ENCODE measurements around the gene CCDC116.

Gene CCDC116

GRCh38 chr22:21682385-21683175, 50.0 kb downstream of the CCDC116 start:
- DNase-seq: no peak

- no peak for DNase-seq
These were observed 50.8 kb downstream of the CCDC116 start for GRCh38 chr22:21683401-21683811.

- no peak for DNase-seq
These were observed 52.1 kb downstream of the CCDC116 start for GRCh38 chr22:21684492-21685163.

GRCh38 chr22:21685164-21685513, 52.6 kb downstream of the CCDC116 start:
- no peak for DNase-seq

GRCh38 chr22:21686193-21686608, 53.6 kb downstream of the CCDC116 start:
- DNase-seq: no peak
